ENCODE data around the gene PTGR3.

The PTGR3 gene

DNA sequence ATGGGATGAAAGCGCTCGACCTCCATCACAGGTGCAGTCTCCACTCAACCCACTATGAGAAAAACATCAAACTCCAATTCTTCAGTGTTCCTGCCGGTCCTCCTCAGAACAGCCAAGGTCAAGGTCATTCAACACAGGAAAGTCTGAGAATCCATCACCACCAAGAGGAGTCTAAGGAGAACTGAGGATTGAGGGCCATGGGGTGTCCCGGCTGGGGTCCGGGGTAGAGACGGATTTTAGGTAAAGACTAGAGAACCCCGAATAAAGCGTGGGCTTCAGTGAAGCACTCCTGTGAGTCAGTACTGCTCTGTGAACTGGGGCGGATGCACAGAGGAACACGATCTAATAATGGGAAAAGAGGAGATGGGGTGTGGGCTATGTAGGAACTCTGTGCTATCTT, 41.8 kb downstream of the PTGR3 start:
- no peaks in the 10 kb centered on the region for H3K36me3 ChIP-seq (ENCODE audit: insufficient read depth, low read length)
- H3K27ac ChIP-seq (ENCODE audit: low read depth, low read length, poor library complexity, severe bottlenecking), result no peak overlapping the region
- no peak overlapping the region for H3K9ac ChIP-seq (ENCODE audit: low read length)
- no peaks in the 10 kb centered on the region for H3K79me2 ChIP-seq (ENCODE audit: insufficient read depth, low read length)
- H4K20me1 ChIP-seq (ENCODE audit: insufficient read depth, low read length), result no peaks in the 10 kb centered on the region
- no peaks in the 10 kb centered on the region; the same call in 1 of the 2 replicates for H3K27me3 ChIP-seq (ENCODE audit: insufficient read depth, low read length)
- H3F3A ChIP-seq (ENCODE audit: insufficient read depth, low read length), result no peaks in the 10 kb centered on the region
- H3K9me2 ChIP-seq (ENCODE audit: low read depth, low read length), result no peaks in the 10 kb centered on the region
- no peaks in the 10 kb centered on the region for H3K9me3 ChIP-seq (ENCODE audit: low read length)
- no peak overlapping the region for H2AFZ ChIP-seq (ENCODE audit: low read length)
- TF ChIP-seq, protein P1, sequence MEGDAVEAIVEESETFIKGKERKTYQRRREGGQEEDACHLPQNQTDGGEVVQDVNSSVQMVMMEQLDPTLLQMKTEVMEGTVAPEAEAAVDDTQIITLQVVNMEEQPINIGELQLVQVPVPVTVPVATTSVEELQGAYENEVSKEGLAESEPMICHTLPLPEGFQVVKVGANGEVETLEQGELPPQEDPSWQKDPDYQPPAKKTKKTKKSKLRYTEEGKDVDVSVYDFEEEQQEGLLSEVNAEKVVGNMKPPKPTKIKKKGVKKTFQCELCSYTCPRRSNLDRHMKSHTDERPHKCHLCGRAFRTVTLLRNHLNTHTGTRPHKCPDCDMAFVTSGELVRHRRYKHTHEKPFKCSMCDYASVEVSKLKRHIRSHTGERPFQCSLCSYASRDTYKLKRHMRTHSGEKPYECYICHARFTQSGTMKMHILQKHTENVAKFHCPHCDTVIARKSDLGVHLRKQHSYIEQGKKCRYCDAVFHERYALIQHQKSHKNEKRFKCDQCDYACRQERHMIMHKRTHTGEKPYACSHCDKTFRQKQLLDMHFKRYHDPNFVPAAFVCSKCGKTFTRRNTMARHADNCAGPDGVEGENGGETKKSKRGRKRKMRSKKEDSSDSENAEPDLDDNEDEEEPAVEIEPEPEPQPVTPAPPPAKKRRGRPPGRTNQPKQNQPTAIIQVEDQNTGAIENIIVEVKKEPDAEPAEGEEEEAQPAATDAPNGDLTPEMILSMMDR (IDR thresholded peaks at IDR 0.05; ENCODE audit: low read length), result no peak
- TF ChIP-seq EZH2 (IDR thresholded peaks at IDR 0.05; ENCODE audit: borderline replicate concordance, low read length), result no peak
- H3K4me1 ChIP-seq (ENCODE audit: insufficient read depth, low read length, severe bottlenecking), result no peaks in the 10 kb centered on the region
- H3K4me2 ChIP-seq (ENCODE audit: low read length), result no peak overlapping the region
- no peak overlapping the region for H3K4me3 ChIP-seq (ENCODE audit: low read depth, low read length, poor library complexity, severe bottlenecking)

DNA sequence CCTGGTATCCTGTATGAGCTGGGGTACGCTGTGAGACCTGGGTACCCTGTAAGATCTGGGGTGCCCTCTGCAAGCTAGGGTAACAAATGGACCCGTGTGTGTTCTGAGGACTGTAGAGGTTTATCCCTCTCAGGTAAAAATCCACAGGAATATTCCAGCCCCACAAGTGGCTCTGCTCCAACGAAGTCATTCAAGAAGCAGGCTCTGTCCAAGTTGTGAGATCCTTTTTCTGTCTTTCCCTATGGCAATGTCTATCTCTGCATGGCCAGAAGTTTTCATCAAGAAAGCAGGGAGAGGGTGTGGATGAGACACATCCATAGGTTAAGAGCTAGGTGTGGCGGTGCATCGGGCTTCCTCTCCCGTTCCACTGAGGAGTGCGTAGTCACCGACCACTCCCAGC, 43.0 kb downstream of the PTGR3 start:
- Histone ChIP-seq H3K4me1 (ENCODE audit: insufficient read depth, low read length, severe bottlenecking) (peaks cover 6% of the 10 kb centered on the region), H3K4me2 (ENCODE audit: low read length) (no peak overlapping the region), H4K20me1 (ENCODE audit: insufficient read depth, low read length) (no peaks in the 10 kb centered on the region), H3K27me3 (ENCODE audit: insufficient read depth, low read length) (no peaks in the 10 kb centered on the region; the same call in 1 of the 2 replicates), H3K36me3 (ENCODE audit: insufficient read depth, low read length) (no peaks in the 10 kb centered on the region), H3K9me2 (ENCODE audit: low read depth, low read length) (no peaks in the 10 kb centered on the region), H3K4me3 (ENCODE audit: low read depth, low read length, poor library complexity, severe bottlenecking) (no peak overlapping the region), H3F3A (ENCODE audit: insufficient read depth, low read length) (no peaks in the 10 kb centered on the region), H3K9ac (ENCODE audit: low read length) (no peak overlapping the region), H2AFZ (ENCODE audit: low read length) (no peak overlapping the region), H3K9me3 (ENCODE audit: low read length) (no peaks in the 10 kb centered on the region), H3K27ac (ENCODE audit: low read depth, low read length, poor library complexity, severe bottlenecking) (no peak overlapping the region), H3K79me2 (ENCODE audit: insufficient read depth, low read length) (no peaks in the 10 kb centered on the region)
- TF ChIP-seq, protein P1 (IDR thresholded peaks at IDR 0.05; ENCODE audit: low read length), result no peak
- TF ChIP-seq EZH2 (IDR thresholded peaks at IDR 0.05; ENCODE audit: borderline replicate concordance, low read length), result no peak

DNA sequence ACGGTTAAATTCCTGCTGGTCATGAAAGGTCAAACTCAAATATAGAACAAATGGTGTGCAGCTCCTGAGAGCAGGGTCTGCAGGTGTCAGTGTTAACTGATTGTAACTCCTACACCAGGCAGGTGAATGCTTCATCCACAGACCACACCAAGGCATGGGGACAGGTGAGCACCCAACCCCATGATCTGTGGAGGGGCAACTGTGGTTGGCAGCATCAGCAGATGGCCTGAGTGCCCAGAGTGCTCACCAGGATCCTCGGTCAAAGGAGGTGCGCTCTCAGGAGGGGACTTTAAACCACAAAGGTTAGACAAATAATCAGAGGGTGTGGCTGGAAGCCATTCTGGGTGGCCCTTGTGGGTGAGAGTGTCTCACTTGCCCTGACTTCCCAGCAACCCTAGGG, 44.5 kb downstream of the PTGR3 start:
- Histone ChIP-seq H3K9me2 (ENCODE audit: low read depth, low read length) (no peaks in the 10 kb centered on the region), H3K36me3 (ENCODE audit: insufficient read depth, low read length) (no peaks in the 10 kb centered on the region), H3K4me3 (ENCODE audit: low read depth, low read length, poor library complexity, severe bottlenecking) (no peak overlapping the region), H3K27me3 (ENCODE audit: insufficient read depth, low read length) (no peaks in the 10 kb centered on the region; the same call in 1 of the 2 replicates), H4K20me1 (ENCODE audit: insufficient read depth, low read length) (no peaks in the 10 kb centered on the region), H3K9me3 (ENCODE audit: low read length) (no peaks in the 10 kb centered on the region), H2AFZ (ENCODE audit: low read length) (no peak overlapping the region), H3F3A (ENCODE audit: insufficient read depth, low read length) (no peaks in the 10 kb centered on the region), H3K9ac (ENCODE audit: low read length) (no peak overlapping the region), H3K79me2 (ENCODE audit: insufficient read depth, low read length) (no peaks in the 10 kb centered on the region), H3K4me2 (ENCODE audit: low read length) (no peak overlapping the region), H3K4me1 (ENCODE audit: insufficient read depth, low read length, severe bottlenecking) (peaks cover 6% of the 10 kb centered on the region), H3K27ac (ENCODE audit: low read depth, low read length, poor library complexity, severe bottlenecking) (no peak overlapping the region)
- TF ChIP-seq, protein P1 (IDR thresholded peaks at IDR 0.05; ENCODE audit: low read length), result no peak
- TF ChIP-seq EZH2 (IDR thresholded peaks at IDR 0.05; ENCODE audit: borderline replicate concordance, low read length), result no peak

Data from OCI-LY1 (cell line).